ENCODE measurements around the gene EMP2. TPM values are rescaled to one million over a fixed set of nuclear protein-coding genes. Genes with fewer than 3 reads are reported as not detected.

The EMP2 gene
- polyA plus RNA-seq, 2 donors: 68.6 to 90.9 TPM

DNA sequence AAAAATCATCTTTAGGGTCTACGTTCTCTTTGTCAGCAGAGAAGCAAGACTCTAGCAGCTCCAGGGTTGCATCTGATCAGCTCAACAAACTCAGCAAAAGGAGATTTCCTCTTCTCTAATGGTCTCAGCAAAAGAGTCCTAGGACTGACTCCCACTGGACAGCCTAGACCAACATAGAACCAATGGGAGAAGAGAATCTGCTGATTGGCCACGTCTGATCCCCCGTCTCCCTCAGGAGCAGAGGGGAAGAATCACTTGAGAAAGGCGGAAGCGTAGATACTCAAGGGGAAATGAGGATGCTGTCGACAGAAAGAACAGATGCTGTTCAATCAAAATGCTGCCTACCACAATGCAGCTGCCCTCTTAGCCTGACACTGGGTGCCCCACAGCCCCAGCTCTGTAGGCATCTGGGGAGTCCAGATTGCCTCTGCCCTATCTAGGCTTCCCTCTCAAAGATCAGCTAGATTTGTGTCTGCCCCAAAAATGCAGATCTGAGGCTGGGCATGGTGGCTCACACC, 31.5 kb upstream of the EMP2 start:
- H3K4me1 ChIP-seq (ENCODE audit: control insufficient read depth in 2 of 2, insufficient read depth in 2 of 2, low read length in 1 of 2): peaks cover 1 to 6% of the 10 kb centered on the region in 2 donors
- no peak overlapping the region for H3K4me3 ChIP-seq (ENCODE audit: low read depth in 1 of 2, low read length in 2 of 2)
- no peaks in the 10 kb centered on the region for H3K27me3 ChIP-seq (ENCODE audit: control insufficient read depth in 1 of 2, insufficient read depth in 2 of 2, low read length in 2 of 2)
- no peaks in the 10 kb centered on the region for H3K36me3 ChIP-seq (ENCODE audit: control insufficient read depth in 2 of 2, insufficient read depth in 2 of 2, low read length in 1 of 2)
- WGBS, 2 donors: 86 to 88% methylated on average over 6 of the region's 6 CpGs
- H3K27ac ChIP-seq (ENCODE audit: low read depth in 2 of 2, low read length in 1 of 2): no peak overlapping the region
- no peaks in the 10 kb centered on the region for H3K9me3 ChIP-seq (ENCODE audit: control insufficient read depth in 2 of 2, insufficient read depth in 1 of 2, low read depth in 1 of 2, low read length in 1 of 2)

DNA sequence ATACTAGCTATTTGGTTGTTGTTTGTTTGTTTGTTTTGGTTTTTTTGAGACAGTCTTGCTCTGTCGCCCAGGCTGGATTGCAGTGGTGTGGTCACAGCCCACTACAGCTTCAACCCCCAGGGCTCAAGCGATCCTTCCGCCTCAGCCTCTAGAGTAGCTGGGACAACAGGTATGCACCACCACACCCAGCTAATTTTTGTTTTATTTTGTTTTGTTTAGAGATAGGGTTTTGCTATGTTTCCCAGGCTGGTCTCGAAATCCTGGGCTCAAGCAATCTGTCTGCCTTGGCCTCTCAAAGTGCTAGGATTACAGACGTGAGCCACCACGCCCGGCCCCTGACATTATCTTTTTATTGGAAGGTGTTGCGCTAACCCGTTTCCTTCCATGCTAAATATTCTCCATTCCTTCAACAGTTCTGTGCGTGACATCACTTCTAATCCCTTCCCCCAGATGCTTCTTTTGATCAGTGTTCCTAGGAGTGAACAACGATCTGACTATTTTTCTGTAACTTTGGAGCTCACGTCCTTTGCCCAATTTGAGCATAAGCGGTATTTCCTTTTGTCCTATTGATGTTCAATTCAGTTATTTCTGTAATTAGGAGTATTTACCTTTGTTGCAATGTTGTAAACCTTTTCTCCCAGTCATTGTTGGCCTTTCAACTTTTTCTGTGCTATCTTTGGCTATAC, 30.2 kb upstream of the EMP2 start:
- H3K9me3 ChIP-seq (ENCODE audit: control insufficient read depth in 2 of 2, insufficient read depth in 1 of 2, low read depth in 1 of 2, low read length in 1 of 2): no peaks in the 10 kb centered on the region
- H3K27ac ChIP-seq (ENCODE audit: low read depth in 2 of 2, low read length in 1 of 2): peak overlapping the region in 1 of 2 donors; percentile 35
- H3K4me1 ChIP-seq (ENCODE audit: control insufficient read depth in 2 of 2, insufficient read depth in 2 of 2, low read length in 1 of 2): peaks cover 0 to 4% of the 10 kb centered on the region in 2 donors
- H3K27me3 ChIP-seq (ENCODE audit: control insufficient read depth in 1 of 2, insufficient read depth in 2 of 2, low read length in 2 of 2): no peaks in the 10 kb centered on the region
- no peak overlapping the region for H3K4me3 ChIP-seq (ENCODE audit: low read depth in 1 of 2, low read length in 2 of 2)
- whole genome bisulfite sequencing, 2 donors: 72 to 73% methylated on average over 13 of the region's 13 CpGs
- no peaks in the 10 kb centered on the region for H3K36me3 ChIP-seq (ENCODE audit: control insufficient read depth in 2 of 2, insufficient read depth in 2 of 2, low read length in 1 of 2)

DNA sequence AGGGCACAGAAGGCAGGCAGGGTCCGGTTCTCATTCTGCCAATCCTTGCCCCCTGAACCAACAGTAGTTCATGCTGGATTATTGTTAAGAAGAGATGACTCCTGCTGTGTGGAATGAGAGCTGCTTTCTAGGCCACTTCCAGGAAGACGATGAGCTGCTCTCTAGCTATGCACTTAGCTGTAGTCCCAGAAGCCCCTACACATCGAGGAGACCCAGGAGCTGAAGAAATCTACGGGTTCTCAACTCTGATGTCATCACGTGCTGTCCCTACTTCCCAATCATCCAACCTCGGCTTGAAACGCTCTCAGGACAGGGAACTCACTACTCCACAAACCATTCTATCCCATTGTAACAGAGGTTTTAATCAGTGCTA, 29.0 kb upstream of the EMP2 start:
- no peaks in the 10 kb centered on the region for H3K36me3 ChIP-seq (ENCODE audit: control insufficient read depth in 2 of 2, insufficient read depth in 2 of 2, low read length in 1 of 2)
- no peaks in the 10 kb centered on the region for H3K9me3 ChIP-seq (ENCODE audit: control insufficient read depth in 2 of 2, insufficient read depth in 1 of 2, low read depth in 1 of 2, low read length in 1 of 2)
- H3K4me1 ChIP-seq (ENCODE audit: control insufficient read depth in 2 of 2, insufficient read depth in 2 of 2, low read length in 1 of 2): peaks cover 0 to 4% of the 10 kb centered on the region in 2 donors
- 64 to 69% methylated on average over 7 of the region's 7 CpGs for WGBS, 2 donors
- no peak overlapping the region for H3K4me3 ChIP-seq (ENCODE audit: low read depth in 1 of 2, low read length in 2 of 2)
- peak overlapping the region in 1 of 2 donors; percentile 33 for H3K27ac ChIP-seq (ENCODE audit: low read depth in 2 of 2, low read length in 1 of 2)
- no peaks in the 10 kb centered on the region for H3K27me3 ChIP-seq (ENCODE audit: control insufficient read depth in 1 of 2, insufficient read depth in 2 of 2, low read length in 2 of 2)

DNA sequence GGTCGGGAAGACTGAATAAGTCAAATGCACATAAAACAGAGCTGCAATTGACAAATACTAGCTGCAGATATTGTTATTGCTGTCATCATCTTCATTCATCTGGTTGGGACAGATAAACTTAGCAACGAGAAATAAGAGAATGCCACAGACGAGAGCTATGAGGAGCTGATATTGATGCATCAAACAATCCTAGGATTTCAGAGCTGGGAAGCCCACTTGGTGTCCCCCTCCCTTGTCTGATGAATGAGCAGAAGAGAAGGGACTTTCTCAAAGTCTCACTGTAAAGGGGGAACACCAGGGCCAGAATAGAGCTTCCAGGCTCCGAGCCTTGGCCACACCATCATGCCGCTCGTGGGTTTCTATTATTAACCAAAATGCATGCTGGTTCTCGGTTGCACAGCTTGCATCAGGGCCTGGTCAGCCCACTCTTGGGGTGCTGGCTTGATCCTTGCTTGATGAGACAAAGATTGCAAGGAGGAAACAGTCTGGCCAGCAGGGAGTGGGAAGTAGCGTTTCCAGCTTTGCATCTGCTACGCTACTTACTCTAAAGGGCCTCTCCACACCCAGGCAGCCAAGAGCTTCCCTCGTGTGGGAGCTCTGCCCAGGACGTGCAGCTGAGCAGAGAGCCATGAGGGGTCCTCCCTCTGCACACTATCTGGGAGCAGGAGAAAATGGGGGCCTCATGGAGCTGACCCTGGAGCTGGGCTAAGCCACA, 28.4 kb upstream of the EMP2 start:
- Histone ChIP-seq H3K27ac (ENCODE audit: low read depth in 2 of 2, low read length in 1 of 2) (peak overlapping the region in 1 of 2 donors; percentile 33), H3K9me3 (ENCODE audit: control insufficient read depth in 2 of 2, insufficient read depth in 1 of 2, low read depth in 1 of 2, low read length in 1 of 2) (no peaks in the 10 kb centered on the region), H3K27me3 (ENCODE audit: control insufficient read depth in 1 of 2, insufficient read depth in 2 of 2, low read length in 2 of 2) (no peaks in the 10 kb centered on the region), H3K4me3 (ENCODE audit: low read depth in 1 of 2, low read length in 2 of 2) (no peak overlapping the region), H3K36me3 (ENCODE audit: control insufficient read depth in 2 of 2, insufficient read depth in 2 of 2, low read length in 1 of 2) (no peaks in the 10 kb centered on the region), H3K4me1 (ENCODE audit: control insufficient read depth in 2 of 2, insufficient read depth in 2 of 2, low read length in 1 of 2) (peaks cover 0 to 4% of the 10 kb centered on the region in 2 donors)
- WGBS, 2 donors: 65 to 68% methylated on average over 11 of the region's 11 CpGs

DNA sequence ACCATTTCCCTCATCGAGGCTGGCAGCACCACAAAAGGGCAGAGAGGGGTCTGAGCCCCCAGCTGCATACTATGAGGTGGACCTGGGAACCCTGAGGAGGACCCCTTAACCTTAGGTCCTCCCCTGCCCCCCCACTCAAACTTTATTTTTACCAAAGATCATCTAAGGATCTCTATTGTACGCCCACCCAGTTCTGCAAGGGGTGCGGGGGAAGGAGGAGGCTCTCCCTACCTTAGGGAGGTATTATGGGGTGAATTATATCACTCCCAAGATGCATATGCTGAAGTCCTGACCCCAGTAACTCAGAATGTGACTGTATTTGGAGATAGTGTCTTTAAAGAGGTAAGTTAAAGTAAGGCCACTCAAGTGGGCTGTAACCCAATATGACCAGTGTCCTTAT, 26.8 kb upstream of the EMP2 start:
- Histone ChIP-seq H3K4me1 (ENCODE audit: control insufficient read depth in 2 of 2, insufficient read depth in 2 of 2, low read length in 1 of 2) (peaks cover 0 to 6% of the 10 kb centered on the region in 2 donors), H3K4me3 (ENCODE audit: low read depth in 1 of 2, low read length in 2 of 2) (no peak overlapping the region), H3K36me3 (ENCODE audit: control insufficient read depth in 2 of 2, insufficient read depth in 2 of 2, low read length in 1 of 2) (no peaks in the 10 kb centered on the region), H3K9me3 (ENCODE audit: control insufficient read depth in 2 of 2, insufficient read depth in 1 of 2, low read depth in 1 of 2, low read length in 1 of 2) (no peaks in the 10 kb centered on the region), H3K27ac (ENCODE audit: low read depth in 2 of 2, low read length in 1 of 2) (no peak overlapping the region), H3K27me3 (ENCODE audit: control insufficient read depth in 1 of 2, insufficient read depth in 2 of 2, low read length in 2 of 2) (no peaks in the 10 kb centered on the region)
- WGBS, 2 donors: 74 to 79% methylated on average over 3 of the region's 3 CpGs

DNA sequence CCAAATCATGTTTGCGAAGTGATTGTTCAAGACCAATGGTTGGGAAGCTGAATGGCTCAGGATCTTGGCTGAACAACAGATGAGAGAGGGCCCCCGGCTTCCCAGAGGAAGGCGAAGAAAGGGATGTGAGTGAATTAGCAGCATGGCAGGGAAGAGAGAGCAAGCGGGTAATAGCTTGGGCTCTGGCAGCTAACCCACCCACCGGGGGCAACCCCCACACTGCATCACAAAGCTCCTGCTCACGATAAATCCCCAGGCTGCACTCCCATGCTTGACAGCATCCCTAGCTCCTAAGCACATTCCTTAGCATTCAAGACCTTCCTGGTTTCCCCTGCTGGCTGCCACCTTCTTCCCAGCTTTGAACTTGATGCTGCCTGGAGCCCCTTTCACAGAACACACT, 26.2 kb upstream of the EMP2 start:
- Histone ChIP-seq H3K9me3 (ENCODE audit: control insufficient read depth in 2 of 2, insufficient read depth in 1 of 2, low read depth in 1 of 2, low read length in 1 of 2) (no peaks in the 10 kb centered on the region), H3K36me3 (ENCODE audit: control insufficient read depth in 2 of 2, insufficient read depth in 2 of 2, low read length in 1 of 2) (no peaks in the 10 kb centered on the region), H3K4me1 (ENCODE audit: control insufficient read depth in 2 of 2, insufficient read depth in 2 of 2, low read length in 1 of 2) (peaks cover 5 to 12% of the 10 kb centered on the region in 2 donors), H3K4me3 (ENCODE audit: low read depth in 1 of 2, low read length in 2 of 2) (no peak overlapping the region), H3K27ac (ENCODE audit: low read depth in 2 of 2, low read length in 1 of 2) (no peak overlapping the region), H3K27me3 (ENCODE audit: control insufficient read depth in 1 of 2, insufficient read depth in 2 of 2, low read length in 2 of 2) (no peaks in the 10 kb centered on the region)
- WGBS, 2 donors: 82 to 89% methylated on average over 6 of the region's 6 CpGs

DNA sequence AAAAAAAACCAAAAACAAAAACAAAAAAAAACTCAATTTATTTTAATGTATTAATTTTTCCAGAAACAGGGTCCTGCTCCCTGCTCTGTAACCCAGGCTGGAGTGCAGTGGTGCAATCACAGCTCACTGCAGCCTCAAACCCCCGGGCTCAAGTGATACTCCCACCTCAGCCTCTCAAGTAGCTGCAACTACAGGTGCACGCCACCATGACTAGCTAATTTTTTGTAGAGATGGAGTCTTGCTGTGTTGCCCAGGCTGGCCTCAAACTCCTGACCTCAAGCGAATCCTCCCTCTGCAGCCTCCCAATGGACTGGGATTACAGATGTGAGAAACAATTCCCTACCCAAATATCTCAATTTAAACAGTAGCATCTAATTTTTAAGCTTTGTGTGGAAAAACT, 25.2 kb upstream of the EMP2 start:
- Histone ChIP-seq H3K4me3 (ENCODE audit: low read depth in 1 of 2, low read length in 2 of 2) (no peak overlapping the region), H3K27me3 (ENCODE audit: control insufficient read depth in 1 of 2, insufficient read depth in 2 of 2, low read length in 2 of 2) (no peaks in the 10 kb centered on the region)
- 94 to 95% methylated on average over 3 of the region's 3 CpGs for WGBS, 2 donors

DNA sequence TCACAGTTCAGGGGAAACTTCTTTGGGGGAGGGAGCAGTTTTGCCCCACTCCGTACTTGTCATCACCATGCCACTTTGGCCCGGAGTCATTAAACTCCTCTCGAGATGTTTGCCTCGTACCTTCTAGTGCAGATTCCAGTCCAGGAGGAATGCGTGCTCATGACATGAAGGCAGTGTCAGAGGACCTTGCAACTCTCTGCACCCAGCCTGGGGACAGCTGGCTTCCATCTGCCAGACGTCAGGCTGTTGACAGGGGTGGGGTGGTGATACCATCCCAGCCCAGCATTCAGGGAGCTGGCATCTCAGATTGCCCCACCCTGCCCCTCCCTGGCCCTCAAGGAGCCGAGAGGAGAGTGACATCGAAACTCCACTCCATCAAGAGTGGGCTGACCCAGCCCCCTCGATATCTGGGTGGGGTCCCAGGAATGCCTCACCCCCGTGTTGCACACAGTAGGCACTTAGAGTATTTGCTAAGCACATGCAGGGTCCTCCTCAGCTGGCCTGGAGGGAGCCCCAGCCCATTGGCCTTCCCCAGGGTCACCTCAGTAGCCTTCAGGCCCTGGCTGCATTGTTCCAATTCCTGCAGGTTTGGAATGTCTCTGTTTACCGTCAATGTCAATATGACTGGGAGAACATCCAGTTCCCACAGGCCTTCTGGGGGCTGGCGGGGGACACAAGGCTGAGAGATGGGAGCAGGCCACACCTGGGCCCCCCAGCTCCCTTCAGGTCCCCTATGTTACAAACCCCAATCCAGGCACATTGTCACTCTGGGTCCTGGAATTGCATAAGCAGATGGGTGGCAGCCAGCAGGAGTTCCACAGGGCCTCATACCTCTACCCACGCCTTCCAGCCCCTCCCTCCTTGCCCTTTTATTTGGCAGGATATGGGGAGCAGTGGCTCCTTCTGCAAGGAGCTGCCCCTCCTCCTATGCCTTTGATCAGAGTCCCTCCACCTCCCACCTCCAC, 21.3 kb upstream of the EMP2 start:
- Histone ChIP-seq H3K4me3 (ENCODE audit: low read depth in 1 of 2, low read length in 2 of 2) (no peak overlapping the region), H3K36me3 (ENCODE audit: control insufficient read depth in 2 of 2, insufficient read depth in 2 of 2, low read length in 1 of 2) (no peaks in the 10 kb centered on the region), H3K27me3 (ENCODE audit: control insufficient read depth in 1 of 2, insufficient read depth in 2 of 2, low read length in 2 of 2) (no peaks in the 10 kb centered on the region), H3K9me3 (ENCODE audit: control insufficient read depth in 2 of 2, insufficient read depth in 1 of 2, low read depth in 1 of 2, low read length in 1 of 2) (no peaks in the 10 kb centered on the region), H3K4me1 (ENCODE audit: control insufficient read depth in 2 of 2, insufficient read depth in 2 of 2, low read length in 1 of 2) (peaks cover 10 to 29% of the 10 kb centered on the region in 2 donors), H3K27ac (ENCODE audit: low read depth in 2 of 2, low read length in 1 of 2) (peak overlapping the region; percentile 71 to 79)
- WGBS, 2 donors: 42 to 50% methylated on average over 13 of the region's 13 CpGs

More for the DNA sequence above, 25.2 kb upstream of the EMP2 start:
- Histone ChIP-seq H3K9me3 (ENCODE audit: control insufficient read depth in 2 of 2, insufficient read depth in 1 of 2, low read depth in 1 of 2, low read length in 1 of 2) (no peaks in the 10 kb centered on the region), H3K27ac (ENCODE audit: low read depth in 2 of 2, low read length in 1 of 2) (no peak overlapping the region), H3K4me1 (ENCODE audit: control insufficient read depth in 2 of 2, insufficient read depth in 2 of 2, low read length in 1 of 2) (peaks cover 10 to 17% of the 10 kb centered on the region in 2 donors), H3K36me3 (ENCODE audit: control insufficient read depth in 2 of 2, insufficient read depth in 2 of 2, low read length in 1 of 2) (no peaks in the 10 kb centered on the region)

DNA sequence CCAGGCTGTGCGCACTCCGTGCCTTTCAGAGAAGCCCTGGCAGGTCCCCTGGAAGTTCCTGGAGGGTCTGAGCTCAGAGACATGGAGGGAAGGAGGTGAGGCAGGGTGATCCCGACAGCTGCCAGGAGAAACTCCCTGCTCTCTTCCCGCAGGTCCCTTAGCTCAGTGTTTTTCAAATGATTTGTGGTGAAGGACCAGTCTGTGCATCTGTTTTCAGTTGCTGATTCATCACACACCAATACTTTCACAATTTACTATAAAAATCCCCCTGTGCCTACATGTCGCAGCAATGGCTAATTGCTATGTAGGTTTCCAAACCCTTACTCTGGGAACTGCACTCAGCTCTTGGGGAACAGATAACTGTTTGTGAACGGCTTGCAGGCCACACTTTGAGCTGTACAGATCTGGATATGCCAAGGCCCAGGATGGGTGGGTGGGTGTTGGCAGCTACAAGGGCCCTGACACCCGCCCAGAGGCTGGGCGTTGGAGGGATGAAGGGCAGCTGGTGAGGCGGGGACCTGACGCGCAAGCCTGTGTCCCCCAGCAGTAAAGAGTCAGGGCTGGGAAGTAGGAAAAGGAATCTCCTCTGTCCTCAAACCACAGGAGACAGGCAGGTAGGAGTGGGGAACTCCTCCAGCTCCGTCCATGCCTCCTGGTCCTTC, 20.5 kb upstream of the EMP2 start:
- Histone ChIP-seq H3K4me1 (ENCODE audit: control insufficient read depth in 2 of 2, insufficient read depth in 2 of 2, low read length in 1 of 2) (peaks cover 10 to 32% of the 10 kb centered on the region in 2 donors), H3K9me3 (ENCODE audit: control insufficient read depth in 2 of 2, insufficient read depth in 1 of 2, low read depth in 1 of 2, low read length in 1 of 2) (no peaks in the 10 kb centered on the region), H3K27ac (ENCODE audit: low read depth in 2 of 2, low read length in 1 of 2) (peak overlapping the region; percentile 71 to 81), H3K36me3 (ENCODE audit: control insufficient read depth in 2 of 2, insufficient read depth in 2 of 2, low read length in 1 of 2) (no peaks in the 10 kb centered on the region), H3K4me3 (ENCODE audit: low read depth in 1 of 2, low read length in 2 of 2) (no peak overlapping the region), H3K27me3 (ENCODE audit: control insufficient read depth in 1 of 2, insufficient read depth in 2 of 2, low read length in 2 of 2) (no peaks in the 10 kb centered on the region)
- 45 to 58% methylated on average over 12 of the region's 12 CpGs for WGBS, 2 donors

Measured in esophagus (tissue), 2 donors.